Omental fat pad (tissue), 4 donors: Measurements from ENCODE around the gene ELOVL2. TPM values are rescaled to one million over a fixed set of nuclear protein-coding genes. Genes with fewer than 3 reads are reported as not detected.

Source experiments
- ATAC-seq: fragments of 150-250 bp; one replicate; pipeline ENCODE4 v1.9.1; 2016; ENCODE audit warnings: mild to moderate bottlenecking, moderate library complexity; ENCODE audit not compliant: low FRiP score
- DNase-seq: peaks from one replicate; pipeline ENCODE4 v3.0.0-alpha.2; 2019; ENCODE audit warnings: low spot score
- total RNA-seq, 4 donors: library from RNA; depleted of rRNA; stranded (reverse); fragments of >200 nt; gene quantifications; one replicate each; pipeline ENCODE4 v1.1.0, GENCODE V29; 2016
- TF ChIP-seq, protein P1 (sequence below), 3 donors: fragments of 450-650 bp; IDR thresholded peaks; one replicate each; pipeline ENCODE4 v1.5.1; 2016 to 2017; ENCODE audit warnings: antibody characterized with exemption in 3 of 3, mild to moderate bottlenecking in 3 of 3, moderate library complexity in 2 of 3

ELOVL2 gene
- total RNA-seq, 4 donors from 2014 or later, result 0.13 to 1.3 (median 0.63) TPM

DNA sequence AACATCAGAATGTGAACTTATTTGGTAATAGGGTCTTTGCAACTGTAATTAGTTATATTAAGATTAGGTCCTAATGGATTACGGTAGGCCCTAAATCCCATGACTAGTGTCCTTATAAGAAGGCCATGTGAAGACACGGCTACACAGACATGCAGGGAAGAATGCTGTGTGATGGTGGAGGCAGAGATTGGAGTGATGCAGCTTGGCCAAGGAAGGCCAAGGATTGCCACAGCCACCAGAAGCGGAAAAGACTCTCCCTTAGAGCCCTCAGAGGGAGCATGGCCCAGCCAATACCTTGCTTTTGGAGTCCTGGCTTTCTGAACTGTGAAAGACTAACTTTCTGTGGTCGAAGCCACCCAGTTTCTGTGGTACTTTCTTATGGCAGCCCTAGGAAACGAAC is 39.9 kb upstream of the ELOVL2 start:
- no peak for ATAC-seq
- no peak for DNase-seq

DNA sequence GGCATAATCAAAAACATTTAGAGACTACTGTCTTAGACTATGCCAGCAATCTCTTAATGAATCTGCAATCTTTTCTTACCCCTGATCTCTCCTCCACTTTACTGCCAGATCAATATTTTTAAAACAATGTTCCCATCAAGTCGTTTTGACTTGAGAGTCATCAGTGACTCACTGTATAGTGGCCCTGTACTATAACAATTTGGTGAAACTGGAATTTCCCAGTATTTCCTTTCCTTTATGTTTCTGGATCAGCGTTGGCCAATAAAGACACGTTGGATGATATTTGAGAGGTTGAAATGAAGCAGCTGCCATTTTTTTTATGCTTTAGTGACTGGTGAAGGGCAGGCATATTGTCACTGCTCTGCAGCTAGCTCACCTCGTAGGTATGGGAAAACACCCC is 39.4 kb upstream of the ELOVL2 start:
- DNase-seq, result no peak
- TF ChIP-seq, protein P1, sequence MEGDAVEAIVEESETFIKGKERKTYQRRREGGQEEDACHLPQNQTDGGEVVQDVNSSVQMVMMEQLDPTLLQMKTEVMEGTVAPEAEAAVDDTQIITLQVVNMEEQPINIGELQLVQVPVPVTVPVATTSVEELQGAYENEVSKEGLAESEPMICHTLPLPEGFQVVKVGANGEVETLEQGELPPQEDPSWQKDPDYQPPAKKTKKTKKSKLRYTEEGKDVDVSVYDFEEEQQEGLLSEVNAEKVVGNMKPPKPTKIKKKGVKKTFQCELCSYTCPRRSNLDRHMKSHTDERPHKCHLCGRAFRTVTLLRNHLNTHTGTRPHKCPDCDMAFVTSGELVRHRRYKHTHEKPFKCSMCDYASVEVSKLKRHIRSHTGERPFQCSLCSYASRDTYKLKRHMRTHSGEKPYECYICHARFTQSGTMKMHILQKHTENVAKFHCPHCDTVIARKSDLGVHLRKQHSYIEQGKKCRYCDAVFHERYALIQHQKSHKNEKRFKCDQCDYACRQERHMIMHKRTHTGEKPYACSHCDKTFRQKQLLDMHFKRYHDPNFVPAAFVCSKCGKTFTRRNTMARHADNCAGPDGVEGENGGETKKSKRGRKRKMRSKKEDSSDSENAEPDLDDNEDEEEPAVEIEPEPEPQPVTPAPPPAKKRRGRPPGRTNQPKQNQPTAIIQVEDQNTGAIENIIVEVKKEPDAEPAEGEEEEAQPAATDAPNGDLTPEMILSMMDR (IDR thresholded peaks at IDR 0.05), result no peak

More for the DNA sequence above, 39.9 kb upstream of the ELOVL2 start:
- TF ChIP-seq, protein P1 (IDR thresholded peaks at IDR 0.05), result no peak

DNA sequence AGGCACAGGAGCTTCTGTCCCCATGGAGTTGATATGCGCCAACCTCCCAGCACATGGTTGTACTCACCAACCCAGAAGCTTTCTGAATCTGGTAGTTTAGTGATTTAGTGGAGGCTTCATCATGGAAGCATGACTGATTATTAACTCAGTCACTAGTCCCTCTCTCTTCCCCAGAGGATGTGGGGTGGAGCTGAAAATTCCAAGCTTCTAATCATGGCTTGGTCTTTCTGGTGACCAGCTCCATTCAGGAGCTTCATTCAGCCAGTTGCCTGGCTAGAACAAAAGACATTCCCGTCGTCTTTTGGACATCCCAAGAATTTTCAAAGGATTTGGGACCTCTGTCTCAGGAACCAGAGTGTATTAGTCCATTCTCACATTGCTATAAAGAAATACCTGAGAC is 36.2 kb upstream of the ELOVL2 start:
- no peak for DNase-seq
- TF ChIP-seq, protein P1 (IDR thresholded peaks at IDR 0.05), result no peak
- no peak for ATAC-seq

More for the DNA sequence above, 39.4 kb upstream of the ELOVL2 start:
- ATAC-seq, result no peak

DNA sequence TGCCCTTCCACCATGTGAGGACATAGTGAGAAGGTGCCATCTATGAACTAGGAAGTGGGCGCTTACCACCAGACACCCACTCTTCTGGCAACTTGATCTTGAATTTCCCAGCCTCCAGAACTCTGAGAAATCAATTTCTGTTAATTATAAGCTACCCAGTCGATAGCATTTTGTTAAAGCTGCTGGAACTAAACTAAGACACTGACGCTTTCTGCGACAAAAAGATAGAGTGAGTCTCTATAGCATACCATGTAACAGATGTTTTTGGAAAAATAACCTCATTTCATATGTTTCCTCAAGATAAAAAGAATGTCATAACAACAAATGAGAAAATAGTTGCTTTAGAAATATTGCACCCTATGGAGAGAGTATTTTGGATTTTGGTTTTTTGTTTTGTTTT is 34.2 kb upstream of the ELOVL2 start:
- TF ChIP-seq, protein P1 (IDR thresholded peaks at IDR 0.05), result no peak
- ATAC-seq, result no peak
- DNase-seq, result no peak

DNA sequence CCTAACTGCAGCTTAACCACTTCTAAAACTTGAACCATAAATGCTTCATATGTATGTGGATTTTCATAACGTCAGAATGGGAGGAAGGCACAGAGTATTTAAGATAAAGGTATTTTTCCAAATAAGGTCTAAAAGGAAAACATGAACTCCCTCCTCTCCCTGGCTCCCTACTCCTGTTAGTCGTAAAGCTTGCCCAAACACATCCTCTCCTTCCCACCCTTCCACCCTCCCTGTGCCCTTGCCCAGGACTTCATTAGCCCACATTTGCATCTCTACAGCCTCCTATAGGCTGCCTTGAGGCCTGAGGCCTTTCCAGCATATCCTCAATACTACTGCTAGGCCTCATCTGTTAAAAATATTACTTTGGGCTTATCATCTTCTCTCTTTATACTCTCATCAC is 32.4 kb upstream of the ELOVL2 start:
- DNase-seq (no peak), ATAC-seq (no peak)
- TF ChIP-seq, protein P1 (IDR thresholded peaks at IDR 0.05), result no peak

DNA sequence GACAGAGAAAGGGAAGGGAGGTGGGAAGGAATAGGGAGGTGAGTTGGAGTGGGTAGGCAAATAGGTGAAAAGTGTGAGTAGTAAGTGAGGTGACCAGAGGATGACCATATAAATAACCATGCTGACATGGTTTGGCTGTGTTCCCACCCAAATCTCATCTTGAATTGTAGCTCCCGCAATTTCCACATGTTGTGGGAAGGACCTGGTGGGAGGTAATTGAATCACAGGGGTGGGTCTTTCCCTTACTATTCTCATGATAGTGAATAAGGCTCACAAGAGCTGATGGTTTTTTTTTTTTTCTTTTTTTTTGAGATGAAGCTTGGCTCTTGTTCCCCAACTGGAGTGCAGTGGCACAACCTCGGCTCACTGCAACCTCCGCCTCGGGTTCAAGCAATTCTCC is 28.0 kb upstream of the ELOVL2 start:
- no peak for ATAC-seq
- TF ChIP-seq, protein P1 (IDR thresholded peaks at IDR 0.05), result no peak
- DNase-seq, result no peak

DNA sequence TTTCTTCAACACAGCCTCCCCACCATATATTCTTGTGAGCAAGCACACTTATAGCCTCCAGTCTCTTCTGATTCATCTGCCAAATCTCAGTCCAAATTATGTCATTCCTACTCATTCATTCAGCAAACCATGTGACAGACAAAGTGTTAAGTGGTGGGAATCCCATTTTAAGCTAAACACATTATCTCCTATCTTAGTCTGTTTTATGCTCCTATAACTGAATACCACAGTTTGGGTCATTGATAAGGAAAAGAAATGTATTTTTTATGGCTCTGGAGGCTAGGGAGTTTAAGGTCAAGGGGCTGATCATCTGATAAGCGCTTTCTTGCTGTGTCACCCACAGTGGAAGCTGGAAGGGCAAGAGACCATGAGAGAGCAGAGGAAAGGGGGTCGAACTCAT is 25.7 kb upstream of the ELOVL2 start:
- DNase-seq (no peak), ATAC-seq (no peak)
- TF ChIP-seq, protein P1 (IDR thresholded peaks at IDR 0.05), result no peak
